DOHH2 (cell line): Measurements from ENCODE around the gene GGA2.
"Not testable (repeated sequence)": the region's sequence is repeated elsewhere in the genome, so short reads cannot be mapped to it uniquely, and the experiment has no call there.

ENCODE experiments used
- H3F3A ChIP-seq: fragments of 200-600 bp; sonication (generic), shearing (Covaris generic); 2 replicates; pipeline ENCODE4 v1.6.0; 2016; ENCODE audit warnings: antibody characterized with exemption, mild to moderate bottlenecking; ENCODE audit not compliant: control insufficient read depth, insufficient read depth
- H3K27ac ChIP-seq: fragments of 200-600 bp; sonication (generic); 2 replicates; pipeline ENCODE4 v1.5.1; 2014; ENCODE audit warnings: low read depth, mild to moderate bottlenecking, low read length, moderate library complexity
- H3K27me3 ChIP-seq: fragments of 200-600 bp; sonication (generic); 2 replicates; pipeline ENCODE4 v1.6.1; 2014; ENCODE audit warnings: mild to moderate bottlenecking, low read length, mixed read lengths; ENCODE audit not compliant: control insufficient read depth
- H3K36me3 ChIP-seq: fragments of 200-600 bp; sonication (generic); 2 replicates; pipeline ENCODE4 v1.6.1; 2014; ENCODE audit warnings: mild to moderate bottlenecking, low read length, moderate library complexity, mixed read lengths; ENCODE audit not compliant: control insufficient read depth
- H3K4me1 ChIP-seq: fragments of 200-600 bp; sonication (generic); 2 replicates; pipeline ENCODE4 v1.6.1; 2014; ENCODE audit warnings: mild to moderate bottlenecking, low read length, mixed read lengths; ENCODE audit not compliant: control insufficient read depth
- H3K4me2 ChIP-seq: fragments of 200-600 bp; sonication (generic); 2 replicates; pipeline ENCODE4 v1.6.0; 2014; ENCODE audit warnings: mild to moderate bottlenecking, low read length, moderate library complexity
- H3K4me3 ChIP-seq: fragments of 200-600 bp; sonication (generic); 2 replicates; pipeline ENCODE4 v1.5.1; 2014; ENCODE audit warnings: mild to moderate bottlenecking, low read length, mixed read lengths
- H3K79me2 ChIP-seq: fragments of 200-600 bp; sonication (generic); 2 replicates; pipeline ENCODE4 v1.6.1; 2014; ENCODE audit warnings: mild to moderate bottlenecking, low read length, mixed read lengths; ENCODE audit not compliant: control insufficient read depth
- H3K9me2 ChIP-seq: fragments of 200-600 bp; sonication (generic); replicated peaks from 2 replicates; pipeline ENCODE4 v1.6.1; 2014; ENCODE audit warnings: mild to moderate bottlenecking, low read length, mixed read lengths; ENCODE audit not compliant: control insufficient read depth
- H3K9me3 ChIP-seq: fragments of 200-600 bp; sonication (generic); 2 replicates; pipeline ENCODE4 v1.6.1; 2014; ENCODE audit warnings: antibody characterized with exemption, low read length, mixed read lengths; ENCODE audit not compliant: control insufficient read depth, insufficient read depth
- H4K20me1 ChIP-seq: fragments of 200-600 bp; sonication (generic); 2 replicates; pipeline ENCODE4 v1.6.0; 2014; ENCODE audit warnings: low read depth, mild to moderate bottlenecking, antibody characterized with exemption, low read length, moderate library complexity; ENCODE audit not compliant: control insufficient read depth, insufficient read depth
- CTCF ChIP-seq: fragments of 200-600 bp; sonication (generic); IDR thresholded peaks from one replicate; pipeline ENCODE4 v1.5.1; 2014; ENCODE audit warnings: antibody characterized with exemption, mild to moderate bottlenecking, low read depth, low read length; ENCODE audit not compliant: poor library complexity, severe bottlenecking
- EZH2phosphoT487 ChIP-seq: fragments of 200-600 bp; sonication (generic); IDR thresholded peaks from 2 replicates; pipeline ENCODE4 v1.6.1; 2017; ENCODE audit warnings: borderline replicate concordance, mild to moderate bottlenecking, antibody characterized with exemption, low read length, moderate library complexity, mixed read lengths

The GGA2 gene

GRCh38 chr16:23452572-23453337 lies 57.5 kb downstream of the GGA2 start, which contains the start of gene COG7:
Gene COG7, minus strand, starts transcription at chr16:23453189. Its CDS starts 195 bp downstream, at chr16:23452994.
- H3K9me3 ChIP-seq: no peaks in the 10 kb centered on the region
- H3K36me3 ChIP-seq: peaks cover 2% of the 10 kb centered on the region; the same call in 1 of the 2 replicates
- TF ChIP-seq CTCF (no peak), EZH2phosphoT487 (no peak)
- H3K4me1 ChIP-seq: peaks cover 10% of the 10 kb centered on the region
- peaks cover 11% of the 10 kb centered on the region for H3K79me2 ChIP-seq
- H3K9me2 ChIP-seq: no peaks in the 10 kb centered on the region
- H4K20me1 ChIP-seq: no peaks in the 10 kb centered on the region
- H3K4me2 ChIP-seq: peak within 1 kb of the TSS; percentile 89
- H3K27me3 ChIP-seq: no peaks in the 10 kb centered on the region
- H3K4me3 ChIP-seq: peak within 1 kb of the TSS; percentile 98
- H3F3A ChIP-seq: no peaks in the 10 kb centered on the region
- peak within 1 kb of the TSS; percentile 15; the same call in 1 of the 2 replicates for H3K27ac ChIP-seq

- Histone ChIP-seq H3K4me3 (peak overlapping the region; percentile 98), H4K20me1 (no peaks in the 10 kb centered on the region), H3K79me2 (peaks cover 11% of the 10 kb centered on the region), H3K9me3 (no peaks in the 10 kb centered on the region), H3K27ac (no peak overlapping the region), H3K4me1 (peaks cover 10% of the 10 kb centered on the region), H3K36me3 (peaks cover 2% of the 10 kb centered on the region; the same call in 1 of the 2 replicates), H3K27me3 (no peaks in the 10 kb centered on the region), H3K9me2 (no peaks in the 10 kb centered on the region), H3F3A (no peaks in the 10 kb centered on the region), H3K4me2 (peak overlapping the region; percentile 89)
- TF ChIP-seq EZH2phosphoT487 (no peak), CTCF (no peak)
Observed at GRCh38 chr16:23452221-23452571, 58.1 kb downstream of the GGA2 start.

- Histone ChIP-seq H3K9me2 (no peaks in the 10 kb centered on the region), H3K36me3 (peaks cover 7% of the 10 kb centered on the region), H3K27ac (no peak overlapping the region), H3K79me2 (peaks cover 11% of the 10 kb centered on the region), H3F3A (no peaks in the 10 kb centered on the region), H3K4me2 (no peak overlapping the region), H3K9me3 (no peaks in the 10 kb centered on the region), H3K4me1 (peaks cover 9% of the 10 kb centered on the region), H3K27me3 (no peaks in the 10 kb centered on the region), H4K20me1 (no peaks in the 10 kb centered on the region), H3K4me3 (no peak overlapping the region)
- no peak for TF ChIP-seq EZH2phosphoT487
Observed at GRCh38 chr16:23448392-23448791, 61.9 kb downstream of the GGA2 start.

- not testable (repeated sequence) for H4K20me1 ChIP-seq, H3K4me1 ChIP-seq, H3K9me2 ChIP-seq, H3K4me3 ChIP-seq, H3K4me2 ChIP-seq, H3K27me3 ChIP-seq, H3K27ac ChIP-seq, H3K79me2 ChIP-seq, H3F3A ChIP-seq, H3K9me3 ChIP-seq
- H3K36me3 ChIP-seq: peaks cover 23% of the 10 kb centered on the region
Observed at GRCh38 chr16:23437542-23437941, 72.8 kb downstream of the GGA2 start.
